Peyer's patch (tissue), 4 donors: Measurements from ENCODE around the gene ZER1. TPM values are rescaled to one million over a fixed set of nuclear protein-coding genes. Genes with fewer than 3 reads are reported as not detected.

ENCODE experiments used
- DNase-seq, 3 donors: peaks; one replicate each; pipeline ENCODE4 v3.0.0-alpha.2; 2017 to 2019
- H3K27ac ChIP-seq, 4 donors: fragments of 200-600 bp; sonication (generic); one replicate each; pipeline ENCODE4 v1.5.1; 2016 to 2019
- H3K27me3 ChIP-seq, 2 donors: fragments of 200-600 bp; sonication (generic); one replicate each; pipeline ENCODE4 v1.5.1; 2019
- H3K36me3 ChIP-seq, 3 donors: fragments of 200-600 bp; sonication (generic); one replicate each; pipeline ENCODE4 v1.5.1; 2016 to 2019
- H3K4me1 ChIP-seq, 4 donors: fragments of 200-600 bp; sonication (generic); one replicate each; pipeline ENCODE4 v1.5.1; 2016 to 2019
- H3K4me3 ChIP-seq, 4 donors: fragments of 200-600 bp; sonication (generic); 1 replicate in 3 of 4; 2 replicates in 1 of 4; pipeline ENCODE4 v1.5.1; 2016 to 2019; ENCODE audit warnings: mild to moderate bottlenecking in 1 of 4
- H3K9me3 ChIP-seq, 4 donors: fragments of 200-600 bp; sonication (generic); one replicate each; pipeline ENCODE4 v1.5.1; 2016 to 2019; ENCODE audit warnings: mild to moderate bottlenecking in 1 of 4
- POLR2A ChIP-seq, 2 donors: fragments of 450-650 bp; IDR thresholded peaks; one replicate each; pipeline ENCODE4 v1.5.1; 2017; ENCODE audit warnings: antibody characterized with exemption in 2 of 2, mild to moderate bottlenecking in 2 of 2, moderate library complexity in 2 of 2
- total RNA-seq, 4 donors: library from RNA; depleted of rRNA; stranded (reverse); fragments of >200 nt; gene quantifications; one replicate each; pipeline ENCODE4 v1.1.0, GENCODE V29; 2016
- TF ChIP-seq, protein P1 (sequence below), 6 experiments: fragments of 450-650 bp in 4 of 6; fragments of 200-600 bp in 2 of 6; sonication (generic) in 1 of 6; IDR thresholded peaks; one replicate each; pipeline ENCODE4 v1.5.1; 2017 to 2019; ENCODE audit warnings: antibody characterized with exemption in 6 of 6, mild to moderate bottlenecking in 3 of 6, moderate library complexity in 1 of 6

ZER1 gene
- total RNA-seq, 4 donors from 2014 or later = 83.1 to 114 (median 88.1) TPM

DNA sequence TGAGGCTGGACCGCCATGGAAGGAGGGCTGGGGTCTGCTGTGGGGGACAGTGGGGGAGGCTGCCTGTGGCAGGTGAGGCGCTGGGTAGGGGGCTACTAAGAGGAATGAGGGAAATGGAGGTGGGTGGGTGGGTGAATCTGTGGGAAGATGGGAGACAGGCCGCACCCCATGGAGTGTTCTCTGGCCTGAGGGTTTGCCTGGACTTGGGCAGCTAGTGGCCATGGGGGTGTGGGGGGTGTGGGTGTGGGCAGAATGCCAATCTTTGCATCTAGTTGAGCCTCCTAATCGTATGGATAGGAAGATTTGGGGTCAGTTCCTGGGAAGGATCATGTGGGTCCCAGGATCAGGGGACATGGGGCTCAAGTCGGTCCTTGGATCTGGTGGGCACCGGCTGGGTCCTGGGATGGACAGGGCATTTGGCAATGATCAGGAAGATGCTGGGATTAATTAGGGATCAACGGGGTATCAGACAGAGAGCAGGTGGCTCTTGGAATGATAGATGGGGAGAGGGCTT lies 48.3 kb downstream of the ZER1 start:
- no peak for TF ChIP-seq POLR2A (IDR thresholded peaks at IDR 0.05)
- TF ChIP-seq, protein P1, sequence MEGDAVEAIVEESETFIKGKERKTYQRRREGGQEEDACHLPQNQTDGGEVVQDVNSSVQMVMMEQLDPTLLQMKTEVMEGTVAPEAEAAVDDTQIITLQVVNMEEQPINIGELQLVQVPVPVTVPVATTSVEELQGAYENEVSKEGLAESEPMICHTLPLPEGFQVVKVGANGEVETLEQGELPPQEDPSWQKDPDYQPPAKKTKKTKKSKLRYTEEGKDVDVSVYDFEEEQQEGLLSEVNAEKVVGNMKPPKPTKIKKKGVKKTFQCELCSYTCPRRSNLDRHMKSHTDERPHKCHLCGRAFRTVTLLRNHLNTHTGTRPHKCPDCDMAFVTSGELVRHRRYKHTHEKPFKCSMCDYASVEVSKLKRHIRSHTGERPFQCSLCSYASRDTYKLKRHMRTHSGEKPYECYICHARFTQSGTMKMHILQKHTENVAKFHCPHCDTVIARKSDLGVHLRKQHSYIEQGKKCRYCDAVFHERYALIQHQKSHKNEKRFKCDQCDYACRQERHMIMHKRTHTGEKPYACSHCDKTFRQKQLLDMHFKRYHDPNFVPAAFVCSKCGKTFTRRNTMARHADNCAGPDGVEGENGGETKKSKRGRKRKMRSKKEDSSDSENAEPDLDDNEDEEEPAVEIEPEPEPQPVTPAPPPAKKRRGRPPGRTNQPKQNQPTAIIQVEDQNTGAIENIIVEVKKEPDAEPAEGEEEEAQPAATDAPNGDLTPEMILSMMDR (IDR thresholded peaks at IDR 0.05) = no peak
- Histone ChIP-seq H3K9me3 (no peaks in the 10 kb centered on the region), H3K27ac (peak overlapping the region; percentile 77 to 85 (median 82)), H3K27me3 (no peaks in the 10 kb centered on the region), H3K4me1 (peaks cover 0 to 16% (median 4%) of the 10 kb centered on the region in 4 donors), H3K36me3 (peaks cover 0 to 5% (median 0%) of the 10 kb centered on the region in 3 donors), H3K4me3 (peak overlapping the region; percentile 70 to 77 (median 76))
- peak in 1 of 3 donors; percentile 48 for DNase-seq

DNA sequence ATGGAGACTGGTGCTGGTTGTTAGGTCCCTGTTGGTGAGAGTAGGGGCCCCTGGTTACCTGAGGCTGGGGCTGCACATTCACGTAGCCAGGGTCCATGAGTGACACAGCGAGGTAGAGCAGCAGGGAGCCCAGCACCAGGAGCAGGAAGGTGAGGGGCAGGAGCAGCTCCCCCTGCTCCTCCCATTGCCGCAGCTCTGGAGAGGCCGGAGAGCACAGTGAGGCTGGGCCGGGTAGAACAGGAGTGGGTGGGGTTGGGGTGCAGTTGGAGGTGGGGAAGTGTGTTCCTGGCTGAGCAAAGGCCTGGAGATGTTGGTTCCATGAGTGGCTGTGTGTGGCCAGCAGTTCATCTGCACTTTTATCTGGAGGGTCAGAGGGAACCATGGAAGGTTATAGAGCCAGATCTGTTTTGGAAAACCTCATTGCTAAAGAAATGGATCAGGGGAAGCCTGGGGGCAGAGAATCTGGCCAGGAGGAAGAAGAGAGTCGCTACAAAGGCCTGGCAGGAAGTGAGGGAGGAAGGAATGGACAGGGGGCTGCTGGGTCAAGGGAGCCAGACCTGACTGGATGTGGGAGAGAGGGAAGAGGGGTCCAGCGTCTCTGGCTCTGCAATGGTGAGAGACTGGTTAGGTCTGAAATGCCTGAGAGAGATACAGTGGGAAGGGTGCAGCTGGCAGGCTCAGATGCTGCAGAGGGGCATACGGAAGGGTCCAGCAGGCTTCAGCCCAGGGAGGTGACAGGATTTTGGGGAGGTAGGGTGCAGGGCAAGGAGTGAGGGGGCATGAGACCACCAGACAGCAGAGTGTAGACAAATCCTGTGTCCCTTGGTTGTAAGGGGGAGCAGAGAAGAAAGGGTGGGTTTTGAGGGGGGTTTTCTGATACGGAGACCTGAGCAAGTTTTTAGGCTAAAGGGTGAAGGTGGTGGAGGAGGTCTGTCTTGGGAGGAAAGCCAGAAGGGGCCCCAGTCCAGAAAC lies 49.1 kb downstream of the ZER1 start:
- no peaks in the 10 kb centered on the region for H3K27me3 ChIP-seq
- DNase-seq = peak in 1 of 3 donors; percentile 48
- H3K27ac ChIP-seq = peak overlapping the region in 3 of 4 donors; percentile 81 to 85 (median 83)
- H3K4me1 ChIP-seq = peaks cover 0 to 16% (median 4%) of the 10 kb centered on the region in 4 donors
- H3K4me3 ChIP-seq = peak overlapping the region; percentile 70 to 77 (median 76)
- TF ChIP-seq, protein P1 (IDR thresholded peaks at IDR 0.05) = no peak
- no peak for TF ChIP-seq POLR2A (IDR thresholded peaks at IDR 0.05)
- no peaks in the 10 kb centered on the region for H3K9me3 ChIP-seq
- peaks cover 0 to 5% (median 0%) of the 10 kb centered on the region in 3 donors for H3K36me3 ChIP-seq

DNA sequence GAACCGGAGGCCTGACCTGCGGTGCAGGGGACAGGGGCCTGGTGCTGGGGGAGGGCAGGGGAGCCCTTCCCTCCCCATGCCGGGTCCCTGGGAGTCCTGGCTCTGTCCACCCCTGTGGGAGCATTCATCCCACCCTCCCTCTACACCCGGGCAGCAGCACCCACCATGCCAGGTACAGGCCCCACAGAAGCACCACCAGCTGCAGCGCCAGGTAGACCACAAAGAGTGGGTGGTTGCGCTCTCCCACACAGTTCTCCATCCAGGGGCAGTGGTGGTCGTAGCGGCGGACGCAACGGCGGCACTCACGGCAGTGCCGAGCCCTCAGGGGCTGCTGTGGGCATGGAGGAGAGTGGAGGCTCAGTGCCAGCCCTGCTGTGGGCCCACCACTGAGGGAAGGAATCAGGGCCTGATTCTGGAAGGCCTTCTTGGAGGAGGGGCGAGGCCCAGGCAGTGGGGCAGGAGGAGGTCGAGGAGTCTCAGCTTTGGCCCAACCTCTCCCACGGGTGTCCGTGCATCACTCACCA lies 50.2 kb downstream of the ZER1 start:
- DNase-seq = no peak
- Histone ChIP-seq H3K27ac (no peak overlapping the region), H3K4me1 (peaks cover 0 to 16% (median 4%) of the 10 kb centered on the region in 4 donors), H3K36me3 (peaks cover 0 to 5% (median 0%) of the 10 kb centered on the region in 3 donors), H3K27me3 (no peaks in the 10 kb centered on the region), H3K9me3 (no peaks in the 10 kb centered on the region), H3K4me3 (no peak overlapping the region)
- TF ChIP-seq, protein P1 (IDR thresholded peaks at IDR 0.05) = no peak
- TF ChIP-seq POLR2A (IDR thresholded peaks at IDR 0.05) = no peak

DNA sequence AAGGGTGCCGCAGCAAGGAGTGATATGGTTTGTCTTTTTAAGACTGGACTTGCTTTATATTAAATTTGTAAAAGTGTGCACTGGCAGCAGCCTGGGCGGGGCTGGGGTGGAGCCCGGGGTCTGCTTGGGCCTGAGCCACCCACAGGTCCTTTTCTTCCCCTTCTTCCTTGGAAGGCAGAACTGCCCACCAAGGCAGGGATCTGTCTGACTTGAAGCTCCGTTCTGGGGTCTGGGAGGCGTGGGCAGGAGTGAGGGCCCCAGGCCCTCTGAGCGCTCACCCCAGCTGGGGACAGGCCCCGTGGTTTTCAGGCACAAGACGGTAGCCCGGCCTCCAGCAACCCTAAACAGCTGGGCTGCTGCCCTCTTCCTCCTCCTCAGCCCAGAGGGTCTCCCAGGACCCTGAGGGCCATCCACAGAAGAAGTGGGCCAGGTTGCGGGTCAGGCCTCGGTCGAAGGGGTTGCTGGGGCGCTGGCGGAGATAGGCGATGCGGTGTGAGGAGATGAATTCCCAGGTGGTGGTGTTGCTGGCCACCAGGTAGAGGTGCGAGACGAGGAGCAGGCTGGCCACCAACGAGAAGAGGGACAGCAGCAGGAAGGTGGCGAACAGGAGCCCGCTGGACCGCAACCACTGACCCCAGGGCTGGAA lies 50.8 kb downstream of the ZER1 start:
- Histone ChIP-seq H3K36me3 (peaks cover 0 to 5% (median 0%) of the 10 kb centered on the region in 3 donors), H3K27ac (no peak overlapping the region)
- TF ChIP-seq, protein P1 (IDR thresholded peaks at IDR 0.05) = no peak
- TF ChIP-seq POLR2A (IDR thresholded peaks at IDR 0.05) = no peak

DNA sequence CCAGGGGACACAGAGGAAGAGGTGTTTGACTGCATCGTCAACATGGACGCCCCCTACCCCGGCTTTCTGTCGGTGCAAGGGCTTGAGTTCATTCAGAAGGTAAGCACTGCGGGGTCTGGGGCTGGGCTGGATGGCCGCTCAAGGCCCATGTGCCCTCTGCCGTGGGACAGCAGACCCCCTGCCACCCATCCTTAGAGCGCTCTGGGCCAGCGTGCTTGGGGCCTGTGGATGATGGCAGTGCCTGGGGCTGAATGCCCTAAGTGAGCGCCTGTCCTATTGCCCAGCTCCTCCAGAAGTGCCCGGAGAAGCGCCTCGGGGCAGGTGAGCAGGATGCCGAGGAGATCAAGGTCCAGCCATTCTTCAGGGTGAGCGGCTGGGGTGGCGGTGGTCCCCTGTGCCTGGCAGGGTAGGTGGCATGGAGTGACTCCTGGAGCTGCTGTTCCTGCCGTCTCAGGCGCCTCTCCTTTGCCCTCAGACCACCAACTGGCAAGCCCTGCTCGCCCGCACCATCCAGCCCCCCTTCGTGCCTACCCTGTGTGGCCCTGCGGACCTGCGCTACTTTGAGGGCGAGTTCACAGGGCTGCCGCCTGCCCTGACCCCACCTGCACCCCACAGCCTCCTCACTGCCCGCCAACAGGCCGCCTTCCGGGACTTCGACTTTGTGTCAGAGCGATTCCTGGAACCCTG lies 51.7 kb downstream of the ZER1 start:
- Histone ChIP-seq H3K4me3 (no peak overlapping the region), H3K36me3 (peaks cover 0 to 5% (median 0%) of the 10 kb centered on the region in 3 donors), H3K27ac (peak overlapping the region in 3 of 4 donors; percentile 27 to 85 (median 75)), H3K27me3 (no peaks in the 10 kb centered on the region), H3K4me1 (peaks cover 0 to 16% (median 4%) of the 10 kb centered on the region in 4 donors), H3K9me3 (no peaks in the 10 kb centered on the region)
- DNase-seq = no peak
- no peak for TF ChIP-seq POLR2A (IDR thresholded peaks at IDR 0.05)

More for the DNA sequence above, 50.8 kb downstream of the ZER1 start:
- no peaks in the 10 kb centered on the region for H3K9me3 ChIP-seq
- H3K27me3 ChIP-seq = no peaks in the 10 kb centered on the region
- no peak overlapping the region for H3K4me3 ChIP-seq
- H3K4me1 ChIP-seq = peaks cover 0 to 16% (median 4%) of the 10 kb centered on the region in 4 donors
- no peak for DNase-seq
